GM18867 (cell line): ENCODE data around the gene PITPNM3.

Source experiments
- ATAC-seq: cut with Tn5 transposase; IDR thresholded peaks from one replicate; pipeline ENCODE4 v1.9.1; 2021; ENCODE audit warnings: mild to moderate bottlenecking, moderate library complexity; ENCODE audit not compliant: unreplicated experiment

The PITPNM3 gene

DNA sequence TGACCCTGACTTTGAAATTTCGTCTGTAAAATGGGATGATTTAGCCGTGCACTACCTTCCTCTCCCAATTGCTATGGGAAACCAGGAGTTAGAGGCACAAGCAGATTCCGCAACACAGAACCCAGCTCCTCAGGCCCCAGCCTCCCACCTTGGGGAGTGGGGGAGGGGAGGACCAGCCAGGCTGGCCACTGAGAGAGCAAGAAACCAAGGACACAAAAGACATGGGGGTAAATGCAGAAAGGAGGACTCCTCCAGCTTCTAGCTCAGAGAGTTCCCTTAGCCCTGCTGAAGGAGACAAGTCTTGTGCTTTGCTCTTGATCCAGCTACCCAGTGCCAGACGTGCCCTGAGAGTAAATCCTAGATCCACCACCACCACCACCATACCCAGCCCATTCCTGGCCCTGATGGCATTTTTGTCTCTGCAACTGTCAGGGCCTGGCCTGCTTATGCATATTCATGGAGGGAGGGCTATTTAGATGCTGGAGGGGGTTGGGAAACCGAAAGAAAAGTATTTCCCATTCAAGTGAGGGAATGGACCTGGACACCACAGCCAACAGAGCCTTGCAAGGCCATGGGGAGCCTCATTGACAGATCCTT, 25.9 kb downstream of the PITPNM3 start:
- no peak for ATAC-seq

DNA sequence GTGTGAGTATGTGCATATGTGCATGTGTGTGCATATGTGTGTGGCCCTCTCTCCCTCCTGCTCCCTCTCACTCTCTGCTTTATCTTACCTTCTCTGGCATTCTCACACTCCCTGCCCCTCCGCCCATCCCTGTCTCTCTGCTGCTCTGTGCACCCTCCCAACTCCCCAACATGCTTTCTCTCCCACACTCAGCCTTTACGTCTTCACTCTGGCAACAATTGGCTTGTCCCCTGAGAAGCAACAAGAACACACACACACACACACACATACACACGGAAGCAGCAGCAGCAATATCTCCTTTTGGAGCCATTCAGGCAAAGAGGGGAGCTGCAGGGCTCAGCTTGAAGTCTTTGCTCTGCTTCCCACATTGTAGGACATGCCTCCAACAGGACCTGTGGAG, 27.8 kb downstream of the PITPNM3 start:
- no peak for ATAC-seq

DNA sequence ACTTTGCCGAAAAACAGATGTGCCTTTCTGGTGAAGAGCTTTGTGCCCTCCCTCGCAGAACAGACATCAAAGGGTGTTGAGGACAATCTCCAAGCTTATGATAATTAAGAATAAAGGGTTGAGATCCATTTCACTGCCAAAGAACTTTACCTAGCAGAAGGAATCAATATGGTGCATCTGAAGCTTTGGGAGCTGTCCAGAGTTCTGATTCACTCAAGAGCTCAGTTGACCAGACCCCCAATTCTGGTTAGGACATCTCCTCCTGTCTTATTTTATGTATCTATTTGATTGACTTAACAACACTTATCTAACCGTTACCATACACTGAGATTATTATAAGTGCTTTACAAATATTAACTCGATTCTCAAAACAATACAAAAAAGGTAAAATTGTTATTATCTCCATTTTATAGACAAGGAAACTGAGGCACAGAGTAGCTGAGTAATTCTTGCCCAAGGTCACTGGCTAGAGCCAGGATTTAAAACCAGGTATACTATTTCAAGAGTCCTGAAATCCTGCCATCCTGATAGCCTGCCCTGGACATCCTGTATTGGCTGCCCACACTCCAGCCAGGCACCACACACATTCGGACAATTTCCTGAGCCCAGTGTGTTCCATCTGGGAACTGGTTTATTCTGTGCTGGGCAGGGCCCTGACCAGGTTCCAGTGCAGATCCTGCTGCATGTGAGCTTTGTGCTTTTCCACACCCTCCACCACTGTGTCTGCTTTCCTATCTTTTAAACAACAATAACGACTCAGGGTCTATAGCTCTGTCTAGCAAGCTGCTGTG, 29.8 kb downstream of the PITPNM3 start:
- no peak for ATAC-seq

DNA sequence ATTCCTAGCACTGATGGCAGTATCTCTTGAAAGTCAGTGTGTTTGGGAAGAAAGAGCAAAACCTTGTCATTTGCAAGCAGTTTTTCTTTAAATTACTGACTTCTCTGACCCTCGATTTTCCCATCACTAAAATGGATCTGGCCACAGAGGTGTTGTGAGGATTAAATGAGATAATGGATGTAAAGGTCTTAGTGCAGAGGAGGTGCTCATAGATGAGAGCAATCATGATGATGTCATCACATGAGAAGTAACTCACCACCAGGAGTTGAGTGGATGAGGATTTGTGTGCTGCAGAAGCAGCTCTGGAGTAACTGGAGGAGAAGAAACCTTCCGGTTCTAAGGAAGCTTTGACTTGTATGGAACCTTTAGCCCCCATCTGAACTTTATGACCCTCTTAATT, 30.6 kb downstream of the PITPNM3 start:
- no peak for ATAC-seq

DNA sequence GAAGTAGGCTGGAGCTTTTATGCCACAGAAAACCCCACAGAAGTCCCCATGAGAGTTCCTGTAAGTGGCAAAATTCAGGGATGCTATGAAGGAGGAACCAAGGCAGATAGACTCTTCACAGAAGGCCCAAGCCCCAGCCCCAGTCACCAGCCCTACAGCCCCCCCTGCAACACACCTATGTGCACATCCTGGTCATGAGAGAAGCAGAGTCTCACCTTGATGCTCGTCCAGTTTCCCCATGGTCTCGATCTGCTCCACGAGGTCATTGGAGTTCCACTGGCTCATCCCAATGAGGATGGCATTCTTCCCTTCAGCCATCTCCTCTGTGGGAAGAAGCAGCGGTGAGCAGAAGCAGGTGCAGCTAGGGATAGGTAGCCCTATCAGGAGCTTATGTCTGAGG, 31.2 kb downstream of the PITPNM3 start:
- no peak for ATAC-seq

DNA sequence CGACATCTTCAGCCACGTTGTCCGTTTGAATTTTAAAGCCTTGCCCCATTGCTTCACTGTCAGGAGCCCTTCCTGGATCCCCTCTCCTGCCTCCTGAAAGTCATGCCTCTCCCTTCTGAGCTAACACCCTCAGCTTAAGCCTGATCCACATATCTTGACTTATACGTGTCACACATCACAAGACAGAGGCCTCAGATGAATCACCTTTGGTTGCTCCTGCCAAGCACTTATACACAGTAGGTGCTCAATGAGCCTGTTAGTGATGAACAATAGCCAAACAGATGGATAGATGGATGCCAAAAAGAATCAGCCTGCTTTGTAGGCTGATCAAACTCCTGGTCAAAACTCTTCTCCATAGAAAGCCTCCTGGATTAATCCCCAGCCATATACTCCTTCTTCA, 31.8 kb downstream of the PITPNM3 start:
- ATAC-seq = no peak

DNA sequence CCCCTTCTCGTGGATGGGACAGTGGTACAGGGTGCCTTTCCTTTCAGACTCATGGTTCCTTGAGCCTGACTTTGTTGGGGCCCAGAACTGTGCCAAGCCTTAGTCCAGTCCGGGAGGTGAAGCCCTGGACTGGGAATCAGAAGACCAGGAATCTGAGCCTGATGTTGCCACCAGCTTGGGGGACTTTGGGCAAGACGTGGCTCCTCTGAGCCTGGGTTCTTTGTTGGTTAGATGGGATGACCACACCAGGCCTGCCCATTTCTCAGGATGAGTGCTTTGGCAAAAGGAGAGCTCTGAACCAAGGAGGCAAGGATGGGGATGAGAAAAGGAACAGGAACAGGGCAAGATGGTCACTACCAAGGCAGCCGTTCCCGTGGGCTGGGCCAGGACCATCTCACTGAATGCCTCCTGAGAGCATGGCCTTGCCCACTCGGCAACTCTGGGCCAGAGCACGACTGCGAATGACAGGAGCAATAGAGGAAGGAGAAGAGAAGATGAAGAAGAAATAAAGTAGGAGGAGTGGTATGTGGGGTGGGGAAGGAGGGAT, 32.5 kb downstream of the PITPNM3 start:
- no peak for ATAC-seq

DNA sequence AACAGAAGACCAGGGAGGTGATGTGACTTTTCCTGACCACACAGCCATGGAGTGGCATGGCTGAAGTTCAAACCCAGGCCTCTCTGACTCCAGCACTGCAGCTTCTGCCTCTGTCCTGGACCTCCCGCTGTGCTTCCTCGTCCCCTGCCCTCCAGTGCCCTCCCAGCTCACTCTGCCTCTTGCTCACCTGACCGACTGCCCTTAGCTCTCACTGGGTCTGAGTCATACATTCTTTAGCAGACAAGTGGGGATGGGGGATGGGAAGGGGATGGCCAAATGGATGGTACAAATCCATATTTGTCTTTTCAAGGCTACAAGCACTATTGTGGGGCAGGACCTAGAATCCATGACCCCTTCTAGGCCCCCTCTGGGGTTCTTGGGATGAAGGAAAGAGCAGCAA, 33.0 kb downstream of the PITPNM3 start:
- ATAC-seq = no peak

DNA sequence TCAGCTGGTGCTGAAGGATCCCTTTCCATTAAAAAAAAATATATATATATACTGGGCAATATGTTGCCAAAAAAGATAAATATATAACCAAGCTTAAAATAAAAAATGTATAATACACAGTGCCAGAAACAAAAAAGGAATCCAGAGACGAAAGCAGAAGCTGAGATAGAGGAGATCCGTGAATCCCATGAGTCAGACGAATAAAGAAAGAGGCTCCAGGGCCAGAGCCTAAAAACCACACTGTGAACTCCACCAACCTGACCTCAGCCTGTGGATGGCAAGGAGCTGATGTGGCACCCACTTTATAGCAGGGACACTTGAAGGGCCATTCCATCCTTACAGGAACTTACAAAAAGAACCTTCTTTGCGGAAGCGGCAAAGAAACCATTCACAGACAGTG, 34.8 kb downstream of the PITPNM3 start:
- ATAC-seq = no peak

DNA sequence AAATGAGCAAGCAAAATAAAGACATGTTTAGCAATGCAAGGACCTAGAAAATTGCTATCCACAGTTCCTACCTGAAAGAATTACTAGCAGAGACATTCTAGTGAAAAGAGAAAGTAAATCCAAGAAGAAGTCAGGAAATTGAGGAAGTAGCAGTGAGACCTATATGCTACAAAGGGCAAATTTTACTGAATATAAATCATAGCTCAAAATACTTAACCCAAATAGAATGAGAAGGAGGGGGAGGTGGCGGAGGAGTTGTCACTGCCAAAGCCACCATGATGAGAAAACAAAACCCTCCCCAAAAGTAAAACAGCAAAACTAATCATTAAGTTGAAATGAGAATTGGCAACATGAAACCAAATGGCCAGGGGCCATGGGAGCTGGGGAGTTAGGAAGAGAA, 39.3 kb downstream of the PITPNM3 start:
- no peak for ATAC-seq

DNA sequence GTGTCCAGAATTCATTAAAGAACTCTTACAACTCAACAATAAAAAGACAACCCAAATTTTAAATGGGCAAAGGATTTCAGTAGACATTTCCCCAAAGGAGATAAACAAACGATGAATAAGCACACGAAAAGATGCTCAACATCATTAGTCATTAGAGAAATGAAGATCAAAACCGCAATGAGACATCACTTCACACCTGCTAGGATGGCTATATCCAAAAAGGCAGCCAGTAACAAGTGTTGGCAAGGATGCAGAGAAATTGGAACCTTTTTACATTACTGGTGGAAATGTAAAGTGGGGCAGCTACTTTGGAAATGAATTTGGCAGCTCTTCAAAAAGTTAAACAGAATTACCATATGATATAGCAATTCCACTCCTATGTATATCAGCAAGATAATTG, 42.0 kb downstream of the PITPNM3 start:
- ATAC-seq = no peak

DNA sequence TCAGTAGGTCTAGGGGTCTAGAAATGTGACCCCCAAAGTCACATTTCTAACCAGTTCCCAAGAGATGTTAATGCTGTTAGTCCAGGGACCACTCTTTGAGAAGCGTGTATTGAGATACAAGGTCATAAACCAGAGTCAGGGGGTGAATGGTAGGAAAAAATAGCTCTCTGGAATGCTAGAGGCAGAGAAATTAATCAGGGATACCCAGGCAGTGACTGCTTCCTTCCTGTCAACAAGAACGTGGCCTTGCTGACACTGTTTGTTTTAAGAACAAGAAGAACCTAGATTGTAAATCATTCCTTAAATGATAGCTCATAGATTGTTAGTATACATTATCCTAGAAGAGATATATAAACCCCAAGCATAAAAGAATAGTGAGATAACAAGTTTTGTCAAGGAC, 43.8 kb downstream of the PITPNM3 start:
- no peak for ATAC-seq

DNA sequence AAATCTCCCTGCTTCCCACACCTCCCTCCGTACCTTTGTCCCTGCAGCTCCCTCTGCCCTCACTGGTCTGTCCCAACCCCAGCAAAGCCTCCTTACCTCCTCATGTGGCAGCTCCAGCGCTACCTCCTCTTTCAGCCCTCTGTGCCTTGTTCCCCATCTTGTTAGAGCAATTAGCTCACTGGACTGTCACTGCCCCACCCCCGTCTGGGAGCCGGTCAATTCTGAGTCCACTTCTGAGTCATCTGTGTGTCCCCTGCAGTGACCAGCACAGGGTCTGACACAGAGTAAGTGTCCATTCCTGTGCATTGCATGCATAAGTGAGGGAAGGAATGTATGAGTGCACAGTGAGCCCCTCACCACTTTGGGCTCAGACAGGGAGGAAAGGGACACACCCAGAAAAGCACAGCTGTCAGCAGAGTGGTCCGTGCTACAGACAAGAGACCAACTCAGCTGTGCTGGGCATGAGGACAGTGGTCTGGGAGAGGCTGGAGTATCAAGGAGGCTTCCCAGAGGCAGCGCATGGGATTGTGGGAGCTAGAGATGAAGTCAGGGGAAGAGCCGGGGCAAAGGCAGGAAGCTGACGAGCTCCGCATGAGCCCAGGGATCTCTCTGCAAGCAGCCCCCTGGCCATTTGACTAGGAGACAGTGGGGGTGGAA, 45.9 kb downstream of the PITPNM3 start:
- no peak for ATAC-seq

DNA sequence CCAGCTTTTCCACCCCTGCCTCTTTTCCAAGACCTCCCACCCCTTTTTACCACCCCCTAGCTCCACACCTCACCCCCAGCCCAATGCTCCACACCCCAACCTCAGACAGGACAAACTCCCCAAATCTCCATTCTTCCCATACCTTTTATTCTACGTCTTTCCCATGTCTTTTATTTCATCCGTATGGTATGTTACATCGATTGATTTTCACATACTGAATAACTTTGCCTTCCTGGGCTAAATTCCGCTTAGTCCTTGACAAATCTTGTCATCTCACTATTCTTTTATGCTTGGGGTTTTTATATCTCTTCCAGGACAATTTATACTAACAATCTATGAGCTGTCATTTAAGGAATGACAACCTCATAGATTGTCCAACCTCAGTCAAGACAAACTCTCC, 46.4 kb downstream of the PITPNM3 start:
- no peak for ATAC-seq

DNA sequence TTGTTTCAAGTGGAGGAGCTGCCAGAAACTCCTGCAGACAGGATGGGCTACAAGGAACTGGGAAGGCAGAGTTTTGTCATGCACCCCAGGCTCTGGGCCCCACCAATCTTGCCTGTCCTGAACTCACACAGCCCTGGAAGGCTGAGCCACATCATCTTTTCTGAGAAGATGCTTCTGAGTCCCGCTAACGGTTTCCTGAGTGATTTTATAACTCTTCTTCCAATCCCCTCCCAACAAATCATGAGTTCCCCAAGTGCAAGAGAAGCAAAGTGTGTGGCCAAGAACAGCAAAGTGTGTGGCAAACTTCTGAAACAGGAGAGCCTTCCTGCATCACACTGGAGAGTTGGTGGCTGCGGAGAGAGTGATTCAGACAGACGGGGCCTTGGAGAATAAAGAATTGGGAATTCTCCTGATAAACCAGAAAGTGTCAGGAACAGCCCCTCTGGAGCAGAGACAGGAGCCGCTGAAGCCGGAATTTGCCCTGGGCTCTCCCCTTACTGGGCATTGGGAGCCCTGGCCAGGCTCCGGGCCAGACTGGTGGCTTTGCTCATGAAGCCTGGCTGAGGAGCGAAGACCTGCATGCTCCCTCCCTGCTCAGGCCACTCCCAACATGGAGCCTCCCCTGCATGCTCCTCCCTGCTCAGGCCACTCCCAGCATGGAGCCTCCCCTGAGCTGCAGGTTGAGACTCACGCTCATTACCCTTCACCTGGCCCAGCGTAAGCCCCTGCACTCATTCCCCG, 47.2 kb downstream of the PITPNM3 start:
- no peak for ATAC-seq

DNA sequence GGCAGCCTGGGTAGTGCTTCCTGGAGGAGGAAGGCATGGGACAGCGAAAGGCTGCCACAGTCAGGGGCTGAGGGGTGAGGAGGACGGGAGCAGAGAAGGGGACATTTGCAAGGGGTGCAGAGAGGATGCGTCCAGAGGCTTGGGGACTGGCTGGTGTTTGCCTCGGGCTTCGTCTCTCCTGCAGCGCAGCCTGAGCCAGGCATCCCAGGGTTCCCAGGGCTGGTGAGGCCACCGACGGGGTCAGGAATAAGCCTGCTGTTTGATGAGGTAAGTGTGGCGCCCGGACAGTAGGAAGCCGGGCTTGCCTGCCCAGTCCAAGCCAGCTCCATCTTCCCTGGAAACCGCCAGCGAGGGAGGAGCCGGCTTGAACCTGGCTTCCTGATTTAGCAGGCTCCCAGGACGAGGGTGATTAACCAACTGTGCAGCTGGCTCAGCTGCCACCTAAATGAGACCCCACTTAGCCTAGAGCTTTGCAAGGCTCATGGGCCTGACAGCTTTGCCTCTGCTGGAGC, 47.8 kb downstream of the PITPNM3 start:
- no peak for ATAC-seq

DNA sequence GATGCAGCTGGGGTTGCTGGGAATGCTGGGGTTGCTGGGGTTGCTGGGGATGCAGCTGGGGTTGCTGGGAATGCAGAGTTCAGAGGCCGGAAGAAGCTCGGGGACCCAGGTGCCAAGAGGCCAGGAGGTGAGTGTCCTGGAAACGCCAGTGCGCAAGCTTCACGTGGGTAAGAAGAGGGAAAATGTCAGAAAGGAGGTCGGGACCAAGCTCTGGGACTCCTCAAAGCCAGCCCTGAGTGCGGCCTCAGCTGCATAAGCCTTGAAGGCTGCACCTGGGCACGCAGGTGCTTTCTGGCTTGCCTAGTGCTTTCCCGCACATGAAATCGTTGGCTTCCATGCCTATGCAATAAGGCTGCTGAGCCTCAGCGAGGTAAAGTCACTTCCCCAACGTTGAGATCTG, 48.3 kb downstream of the PITPNM3 start:
- ATAC-seq = no peak

DNA sequence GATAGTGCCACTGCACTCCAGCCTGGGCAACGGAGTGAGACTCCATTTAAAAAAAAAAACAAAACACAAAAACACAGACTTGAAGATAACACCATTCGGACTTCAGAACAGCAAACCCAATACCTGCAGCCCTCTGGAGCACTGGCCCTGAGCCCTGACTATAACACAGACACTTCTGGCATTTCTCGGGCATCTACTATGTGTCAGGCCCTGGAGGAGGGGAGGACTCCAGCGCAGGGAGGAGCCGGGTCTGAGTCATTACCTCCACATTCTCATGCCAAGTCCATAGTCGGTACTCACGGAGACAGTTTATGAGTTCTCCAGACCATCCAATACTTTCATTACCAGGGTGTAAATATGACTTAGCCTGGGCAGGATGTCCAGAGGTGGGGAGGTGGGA, 48.8 kb downstream of the PITPNM3 start:
- no peak for ATAC-seq

DNA sequence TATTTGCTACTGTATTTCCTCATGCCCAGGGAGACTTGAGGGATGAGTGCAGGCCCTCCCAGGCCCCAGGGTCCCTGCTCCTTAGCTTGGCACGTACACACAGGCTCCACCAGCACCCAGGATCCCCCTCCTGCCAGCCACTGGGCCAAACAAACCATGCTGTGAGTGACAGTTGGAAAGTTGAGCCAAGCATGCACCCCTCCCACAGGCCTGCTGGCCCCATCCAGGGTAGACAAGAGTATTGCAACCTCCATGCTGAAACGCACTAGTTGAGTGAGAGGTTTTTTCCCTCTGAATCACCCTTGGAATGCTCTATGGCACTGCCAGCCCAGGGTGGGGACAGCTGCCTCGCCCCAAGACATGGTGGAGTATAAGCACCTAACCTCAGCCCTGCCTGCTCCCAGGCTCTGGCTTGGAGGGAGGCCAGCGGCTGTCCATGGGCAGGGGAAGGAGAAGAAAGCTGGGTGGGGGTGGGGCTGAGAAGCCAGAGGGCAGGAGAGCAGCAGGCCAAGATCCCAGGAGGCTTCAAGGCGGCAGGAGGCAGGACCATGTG, 49.6 kb downstream of the PITPNM3 start:
- no peak for ATAC-seq

DNA sequence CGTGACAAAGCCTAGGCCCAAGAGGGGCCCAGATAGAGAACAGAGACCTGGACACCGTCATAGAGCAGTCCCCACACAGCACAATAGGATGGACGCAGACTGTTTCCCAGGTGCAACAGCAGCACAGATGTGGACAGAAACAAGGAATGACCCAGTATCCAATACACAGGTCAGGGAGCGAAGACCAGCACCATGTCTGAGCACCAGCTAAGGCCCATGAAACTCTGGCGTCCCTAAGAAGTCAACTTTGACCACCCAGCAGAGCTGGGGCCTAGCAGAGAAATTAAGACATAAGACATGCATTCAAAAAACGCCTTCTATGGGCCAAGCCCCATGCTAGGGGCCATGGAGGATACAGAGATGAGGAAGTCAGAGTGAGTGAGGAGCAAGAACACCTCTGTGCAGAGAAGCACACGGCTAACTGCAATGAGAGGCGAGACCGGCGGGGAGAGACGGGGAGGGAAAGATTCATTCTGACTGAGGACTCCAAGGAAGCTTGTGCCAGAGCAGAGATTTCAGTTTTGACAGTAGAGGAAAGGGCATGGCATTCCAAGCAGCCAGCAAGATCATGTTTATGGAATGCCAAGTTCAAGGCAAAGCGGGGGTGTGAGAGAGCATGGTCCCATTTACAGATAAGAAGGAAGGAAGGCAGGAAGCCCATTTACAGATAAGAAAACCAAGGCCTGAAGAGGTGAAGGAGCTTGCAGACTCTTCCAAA, 50.8 kb downstream of the PITPNM3 start:
- no peak for ATAC-seq
